Heart right ventricle (tissue), 16 donors: ENCODE data around the gene PTPRM. TPM values are rescaled to one million over a fixed set of nuclear protein-coding genes. Genes with fewer than 3 reads are reported as not detected.
"Not testable (repeated sequence)": the region's sequence is repeated elsewhere in the genome, so short reads cannot be mapped to it uniquely, and the experiment has no call there.

Experiments used
- ATAC-seq, 8 donors: fragments of 200-7000 bp; cut with Tn5 transposase; one replicate each; pipeline ENCODE4 v1.9.1; 2020; ENCODE audit warnings: mild to moderate bottlenecking in 8 of 8, moderate library complexity in 8 of 8, moderate number of reproducible peaks in 1 of 8
- DNase-seq, 2 donors: peaks; one replicate each; pipeline ENCODE4 v3.0.0-alpha.2; 2020
- H3K27ac ChIP-seq, 10 donors: fragments of 200-600 bp; sonication (generic) in 2 of 10; one replicate each; pipeline versions ENCODE4 v1.5.0 to v1.8.0; 2020 to 2022; ENCODE audit warnings: mild to moderate bottlenecking in 3 of 10
- H3K27me3 ChIP-seq, 7 donors: fragments of 200-600 bp; one replicate each; pipeline ENCODE4 v1.8.0; 2021 to 2022; ENCODE audit warnings: mild to moderate bottlenecking in 2 of 7
- H3K36me3 ChIP-seq, 9 donors: fragments of 200-600 bp; sonication (generic) in 1 of 9; one replicate each; pipeline versions ENCODE4 v1.5.0 to v1.8.0; 2020 to 2022; ENCODE audit warnings: mild to moderate bottlenecking in 2 of 9
- H3K4me1 ChIP-seq, 9 donors: fragments of 200-600 bp; sonication (generic) in 1 of 9; one replicate each; pipeline versions ENCODE4 v1.5.0 to v1.8.0; 2020 to 2022; ENCODE audit warnings: mild to moderate bottlenecking in 4 of 9
- H3K4me3 ChIP-seq, 10 donors: fragments of 200-600 bp; sonication (generic) in 2 of 10; one replicate each; pipeline versions ENCODE4 v1.5.0 to v1.8.0; 2020 to 2022; ENCODE audit warnings: mild to moderate bottlenecking in 7 of 10, moderate library complexity in 2 of 10
- H3K9me3 ChIP-seq, 11 donors: fragments of 200-600 bp in 10 of 11; sonication (generic) in 2 of 11; one replicate each; pipeline versions ENCODE4 v1.5.0 to v1.8.0; 2013 to 2022; ENCODE audit warnings: mild to moderate bottlenecking in 2 of 11, control low read depth in 1 of 11, moderate library complexity in 1 of 11
- CTCF ChIP-seq, 9 donors: fragments of 200-600 bp; sonication (generic) in 2 of 9; IDR thresholded peaks; one replicate each; pipeline versions ENCODE4 v1.5.0 to v1.8.0; 2021 to 2022; ENCODE audit warnings: antibody characterized with exemption in 9 of 9, mild to moderate bottlenecking in 5 of 9, moderate library complexity in 1 of 9
- WGBS, 2 donors: extraction: QIAGEN DNeasy Blood & Tissue Kit; methylation state at CpG; one replicate each; pipeline ENCODE4 v1.1.7; 2013; ENCODE audit warnings: inconsistent platforms in 1 of 2; 5-methylcytosine and 5-hydroxymethylcytosine counted together
- intact Hi-C, 10 donors: fragments of 100-400 bp; cut with DNase I; formaldehyde crosslinking; loops; one replicate each; pipeline versions ENCODE4 v1.11.1 to v1.14.2; 2022
- polyA plus RNA-seq, 2 donors: library from polyadenylated mRNA; stranded (reverse); fragments of 200-250 nt; gene quantifications; one replicate each; pipeline ENCODE4 v1.2.3, GENCODE V29; 2013
- total RNA-seq, 10 donors: library from RNA; stranded (reverse); fragmentation: NEBNext Ultra II Directional in 3 of 10; extraction: Animal tissue kit (Norgen Biotek cat#: 25700) in 3 of 10; gene quantifications; one replicate each; pipeline versions ENCODE4 v1.2.1 to v1.2.4, GENCODE V29; 2021 to 2023
- donor health status: Arrhythmogenic right ventricular cardiomyopathy.
- donor health status: ischemic (EF 13 %, LVEDD 7.1; RV severe dilation, severe dysfunction).
- donor health status: healthy with polysubstance abuse.
- donor health status: DM: no; HTN: yes; CAD: no.
- donor health status: DM: no; HTN: no; CAD: no.
- donor health status: ischemic (EF 25% LVEDD 6.9; RV normal size, moderate dysfunction).
- donor health status: ischemic (EF 25% LVEDD 5.7; RV mildly dilated, moderate dysfunction).
- donor health status: healthy.
- donor health status: DM: yes; HTN: yes; CAD: no.
- donor health status: Ischemic cardiomyopathy.
- donor health status: ischemic (EF 35%, LVEDD 5.7; RV mildly dilated, moderate dysfunction).
- donor health status: nonischemic (EF 11% LVEDD 7.7; RV severe dilation, severe dysfunction).
- donor health status: DM: yes; HTN: yes; CAD: no.
- donor health status: PGD.
- donor health status: ischemic (EF 29% LVEDD 5.4; RV normal size, mild dysfunction).
- donor health status: nonischemic (EF 23%, LVEDD 6.1; RV moderate dilation, normal function).

PTPRM gene
- total and polyA plus RNA-seq, 12 donors = 81.7 to 170 (median 132) TPM

DNA sequence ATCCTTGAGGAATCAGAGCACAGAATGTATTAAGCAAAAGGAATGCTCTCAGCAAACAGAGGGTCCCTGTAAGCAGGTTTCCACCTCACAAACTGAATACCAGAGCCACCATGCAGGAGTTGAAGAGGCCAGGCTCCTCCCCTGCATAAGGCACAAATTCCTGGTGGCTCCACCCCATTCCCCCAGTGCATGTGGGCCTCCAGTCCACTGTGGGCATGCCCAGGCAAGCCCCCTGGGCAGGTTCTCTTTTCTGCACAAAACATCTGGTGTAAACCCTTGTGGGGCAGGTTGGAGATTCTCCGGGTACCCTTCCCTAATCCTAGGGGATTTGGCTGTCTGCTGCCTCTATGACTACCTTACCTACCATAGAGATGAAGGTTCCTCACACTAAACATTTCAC is 166.5 kb downstream of the PTPRM start:
- TF ChIP-seq CTCF (IDR thresholded peaks at IDR 0.05) = no peak
- ATAC-seq (peak in 1 of 8 donors; percentile 20), DNase-seq (no peak)
- H3K36me3 ChIP-seq = no peaks in the 10 kb centered on the region
- no peak overlapping the region for H3K4me3 ChIP-seq
- intact Hi-C loops = no loop called here
- H3K9me3 ChIP-seq = peaks cover 0 to 12% (median 4%) of the 10 kb centered on the region in 11 donors
- 95 to 98% methylated on average over 1 of the region's 1 CpG for WGBS, 2 donors
- no peak overlapping the region for H3K27ac ChIP-seq
- peaks cover 0 to 55% (median 17%) of the 10 kb centered on the region in 9 donors for H3K4me1 ChIP-seq
- H3K27me3 ChIP-seq = no peaks in the 10 kb centered on the region

DNA sequence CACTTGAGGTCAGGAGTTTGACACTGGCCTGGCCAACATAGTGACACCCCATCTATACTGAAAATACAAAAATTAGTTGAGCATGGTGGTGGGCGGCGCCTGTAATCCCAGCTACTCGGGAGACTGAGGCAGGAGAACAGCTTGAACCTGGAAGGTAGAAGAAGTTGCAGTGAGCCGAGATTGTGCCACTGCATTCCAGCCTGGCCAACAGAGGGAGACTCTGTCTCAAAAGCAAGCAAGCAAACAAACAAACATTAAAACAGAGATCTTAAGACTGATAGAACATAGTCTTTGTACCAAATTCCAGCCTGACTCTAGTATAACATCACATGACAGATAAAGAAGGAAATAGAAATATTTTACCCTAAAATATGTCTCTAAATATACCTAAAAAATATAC is 168.1 kb downstream of the PTPRM start:
- Histone ChIP-seq H3K27ac (peak overlapping the region in 4 of 10 donors; percentile 7 to 31 (median 26)), H3K4me3 (no peak overlapping the region), H3K9me3 (peaks cover 0 to 12% (median 4%) of the 10 kb centered on the region in 11 donors), H3K4me1 (peaks cover 0 to 53% (median 27%) of the 10 kb centered on the region in 9 donors), H3K27me3 (no peaks in the 10 kb centered on the region), H3K36me3 (no peaks in the 10 kb centered on the region)
- WGBS, 2 donors = 86 to 92% methylated on average over 4 of the region's 4 CpGs
- intact Hi-C loops = no loop called here
- peak in 8 of 9 donors; percentile 23 to 63 (median 40) for TF ChIP-seq CTCF (IDR thresholded peaks at IDR 0.05)
- no peak for DNase-seq
- ATAC-seq = peak in 2 of 8 donors; percentile 17 to 46

DNA sequence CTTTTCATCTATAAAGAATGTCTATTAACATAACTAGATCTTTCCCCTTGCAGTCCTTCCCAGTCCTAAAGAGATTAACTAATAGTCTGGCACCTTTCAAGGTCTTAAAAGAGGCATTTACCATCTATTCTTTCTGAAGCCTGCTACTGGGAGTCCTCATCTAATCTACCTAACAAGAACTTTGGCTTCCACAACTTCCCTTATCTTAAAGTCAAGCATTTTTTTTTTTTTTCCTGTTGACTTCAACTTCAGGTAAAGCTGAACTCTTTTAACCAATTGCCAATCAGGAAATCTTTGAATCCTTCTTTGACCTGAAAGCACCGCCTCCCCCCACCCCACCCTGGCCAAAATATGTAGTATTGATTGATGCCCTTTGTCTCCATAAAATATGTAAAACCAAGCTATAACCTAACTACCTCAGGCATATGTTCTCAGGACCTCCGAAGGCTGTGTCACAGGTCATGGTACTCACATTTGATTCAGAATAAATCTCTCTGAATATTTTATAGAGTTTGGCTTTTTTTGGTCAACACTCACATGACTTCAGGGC is 168.6 kb downstream of the PTPRM start:
- intact Hi-C loops = no loop called here
- WGBS, 2 donors = 84 to 93% methylated on average over 2 of the region's 2 CpGs
- Histone ChIP-seq H3K9me3 (peaks cover 0 to 12% (median 4%) of the 10 kb centered on the region in 11 donors), H3K4me1 (peaks cover 0 to 51% (median 31%) of the 10 kb centered on the region in 9 donors), H3K36me3 (no peaks in the 10 kb centered on the region), H3K27me3 (no peaks in the 10 kb centered on the region), H3K4me3 (no peak overlapping the region), H3K27ac (peak overlapping the region in 2 of 10 donors; percentile 7 to 23)
- ATAC-seq = no peak
- TF ChIP-seq CTCF (IDR thresholded peaks at IDR 0.05) = no peak
- no peak for DNase-seq

DNA sequence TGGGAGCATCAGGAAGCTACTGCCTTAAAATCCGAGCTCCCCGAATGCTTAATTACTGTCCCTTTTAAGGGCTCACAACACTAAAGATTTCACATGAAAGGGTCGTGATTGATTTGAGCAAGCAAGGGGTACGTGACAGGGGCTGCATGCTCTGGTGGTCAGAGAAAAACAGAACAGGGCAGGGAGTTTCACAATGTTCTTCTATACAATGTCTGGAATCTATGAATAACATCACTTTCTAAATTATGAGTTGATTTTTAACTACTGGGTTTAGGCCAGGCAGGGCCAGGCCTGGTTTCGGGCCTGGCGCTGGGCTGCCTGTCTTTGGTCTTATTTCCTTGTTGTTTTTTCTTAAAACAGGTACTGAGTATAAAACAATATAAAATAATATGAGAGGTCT is 169.4 kb downstream of the PTPRM start:
- ATAC-seq, intact Hi-C loops, H3K4me3 ChIP-seq, H3K27me3 ChIP-seq, DNase-seq, H3K36me3 ChIP-seq: not testable (repeated sequence)
- 95% methylated on average over 6 of the region's 6 CpGs for WGBS, 2 donors
- H3K27ac ChIP-seq = peak overlapping the region in 1 of 10 donors; percentile 6
- peaks cover 5 to 59% (median 39%) of the 10 kb centered on the region in 9 donors for H3K4me1 ChIP-seq
- H3K9me3 ChIP-seq = peaks cover 0 to 12% (median 4%) of the 10 kb centered on the region in 11 donors

- intact Hi-C loops = no loop called here
- TF ChIP-seq CTCF (IDR thresholded peaks at IDR 0.05) = no peak
- Histone ChIP-seq H3K27me3 (no peaks in the 10 kb centered on the region), H3K27ac (no peak overlapping the region), H3K4me1 (peaks cover 5 to 69% (median 49%) of the 10 kb centered on the region in 9 donors), H3K9me3 (peaks cover 0 to 10% (median 3%) of the 10 kb centered on the region in 11 donors), H3K36me3 (no peaks in the 10 kb centered on the region), H3K4me3 (no peak overlapping the region)
- DNase-seq (no peak), ATAC-seq (peak in 2 of 8 donors; percentile 27 to 28)
- WGBS, 2 donors = 72 to 86% methylated on average over 2 of the region's 2 CpGs
Measured at GRCh38 chr18:7737550-7737949, 170.4 kb downstream of the PTPRM start.
